H9 (cell line): Measurements from ENCODE around the gene MAL. TPM values are rescaled to one million over a fixed set of nuclear protein-coding genes. Genes with fewer than 3 reads are reported as not detected.

ENCODE experiments used
- DNase-seq: peaks from one replicate; pipeline ENCODE4 v3.0.0-alpha.2; 2017
- H2AFZ ChIP-seq: one replicate; pipeline ENCODE4 v1.6.1; 2013; ENCODE audit warnings: mild to moderate bottlenecking, low read length, control low read depth, moderate library complexity
- H2AK5ac ChIP-seq: 2 replicates; pipeline ENCODE4 v1.6.1; 2013; ENCODE audit warnings: low read length, control low read depth, mixed read lengths; ENCODE audit not compliant: insufficient read length
- H2BK120ac ChIP-seq: one replicate; pipeline ENCODE4 v1.6.1; 2013; ENCODE audit warnings: low read depth, mild to moderate bottlenecking, low read length, control low read depth, inconsistent platforms; ENCODE audit not compliant: poor library complexity, severe bottlenecking
- H2BK12ac ChIP-seq: 2 replicates; pipeline ENCODE4 v1.6.1; 2013; ENCODE audit warnings: low read length, control low read depth, mixed read lengths, low read depth; ENCODE audit not compliant: insufficient read length
- H2BK15ac ChIP-seq: 2 replicates; pipeline ENCODE4 v1.6.1; 2013; ENCODE audit warnings: low read depth, low read length, control low read depth
- H2BK20ac ChIP-seq: one replicate; pipeline ENCODE4 v1.6.1; 2013; ENCODE audit warnings: low read depth, mild to moderate bottlenecking, low read length, control low read depth, inconsistent platforms; ENCODE audit not compliant: poor library complexity, severe bottlenecking
- H2BK5ac ChIP-seq: 2 replicates; pipeline ENCODE4 v1.6.1; 2013; ENCODE audit warnings: low read length, control low read depth, mixed read lengths; ENCODE audit not compliant: insufficient read length
- H3K14ac ChIP-seq: 2 replicates; pipeline ENCODE4 v1.6.1; 2013; ENCODE audit warnings: low read length, control low read depth; ENCODE audit not compliant: insufficient read depth
- H3K18ac ChIP-seq: 2 replicates; pipeline ENCODE4 v1.6.1; 2013; ENCODE audit warnings: low read depth, mild to moderate bottlenecking, mixed read lengths, low read length, control low read depth; ENCODE audit not compliant: insufficient read length
- H3K23ac ChIP-seq: 2 replicates; pipeline ENCODE4 v1.6.1; 2013; ENCODE audit warnings: low read length, control low read depth, mixed read lengths, low read depth; ENCODE audit not compliant: insufficient read length
- H3K23me2 ChIP-seq: 2 replicates; pipeline ENCODE4 v1.6.1; 2013; ENCODE audit warnings: low read depth, mild to moderate bottlenecking, mixed read lengths, low read length, control low read depth; ENCODE audit not compliant: insufficient read length, poor library complexity, severe bottlenecking
- H3K27ac ChIP-seq: 2 replicates; pipeline ENCODE4 v1.5.1; 2013; ENCODE audit warnings: low read length, control low read depth, mixed read lengths, low read depth; ENCODE audit not compliant: insufficient read length
- H3K27me3 ChIP-seq: 2 replicates; pipeline ENCODE4 v1.6.1; 2013; ENCODE audit warnings: low read length, control low read depth, inconsistent platforms; ENCODE audit not compliant: insufficient read depth
- H3K4ac ChIP-seq: 2 replicates; pipeline ENCODE4 v1.6.1; 2013; ENCODE audit warnings: low read depth, mild to moderate bottlenecking, control low read depth, inconsistent platforms, low read length, moderate library complexity
- H3K4me1 ChIP-seq: 2 replicates; pipeline ENCODE4 v1.6.1; 2013; ENCODE audit warnings: low read length, control low read depth, inconsistent platforms; ENCODE audit not compliant: insufficient read depth
- H3K4me2 ChIP-seq: 2 replicates; pipeline ENCODE4 v1.6.1; 2013; ENCODE audit warnings: low read length, control low read depth, mixed read lengths; ENCODE audit not compliant: insufficient read length, insufficient read depth
- H3K56ac ChIP-seq: 2 replicates; pipeline ENCODE4 v1.6.1; 2013; ENCODE audit warnings: low read depth, mild to moderate bottlenecking, mixed read lengths, low read length, control low read depth; ENCODE audit not compliant: insufficient read length
- H3K79me1 ChIP-seq: 2 replicates; pipeline ENCODE4 v1.6.1; 2013; ENCODE audit warnings: low read depth, mild to moderate bottlenecking, moderate library complexity, low read length, control low read depth, inconsistent platforms; ENCODE audit not compliant: insufficient read depth, poor library complexity, severe bottlenecking
- H3K79me2 ChIP-seq: 2 replicates; pipeline ENCODE4 v1.6.1; 2013; ENCODE audit warnings: low read length, control low read depth, inconsistent platforms; ENCODE audit not compliant: insufficient read depth
- H3K9ac ChIP-seq: 2 replicates; pipeline ENCODE4 v1.6.1; 2013; ENCODE audit warnings: low read length, control low read depth, mixed read lengths; ENCODE audit not compliant: insufficient read length; ENCODE audit errors: extremely low read depth
- H3K9me3 ChIP-seq: one replicate; pipeline ENCODE4 v1.6.1; 2013; ENCODE audit warnings: low read depth, low read length, inconsistent platforms; ENCODE audit not compliant: control insufficient read depth
- H3T11ph ChIP-seq: one replicate; pipeline ENCODE4 v1.6.1; 2013; ENCODE audit warnings: mild to moderate bottlenecking, low read length, control low read depth, inconsistent platforms
- H4K20me1 ChIP-seq: one replicate; pipeline ENCODE4 v1.6.1; 2013; ENCODE audit not compliant: control insufficient read depth, insufficient read length, insufficient read depth
- H4K5ac ChIP-seq: 2 replicates; pipeline ENCODE4 v1.6.1; 2013; ENCODE audit warnings: low read depth, mild to moderate bottlenecking, mixed read lengths, low read length, control low read depth; ENCODE audit not compliant: insufficient read length
- H4K8ac ChIP-seq: replicated peaks from 2 replicates; pipeline ENCODE4 v1.6.1; 2013; ENCODE audit warnings: low read length, control low read depth, mixed read lengths, low read depth; ENCODE audit not compliant: insufficient read length
- H4K91ac ChIP-seq: 2 replicates; pipeline ENCODE4 v1.6.1; 2013; ENCODE audit warnings: low read depth, mild to moderate bottlenecking, moderate library complexity, mixed read lengths, low read length, control low read depth; ENCODE audit not compliant: insufficient read length
- H3K27ac Mint-ChIP-seq, 3 experiments: 2 replicates in 2 of 3; 3 replicates in 1 of 3; pipeline ENCODE4 v1.8.0; 2020 to 2021; ENCODE audit warnings: mixed read lengths in 3 of 3, mild to moderate bottlenecking in 1 of 3, moderate library complexity in 1 of 3
- H3K27me3 Mint-ChIP-seq: 2 replicates; pipeline ENCODE4 v1.8.0; 2021; ENCODE audit warnings: low read depth, mild to moderate bottlenecking, moderate library complexity, mixed read lengths
- H3K36me3 Mint-ChIP-seq, 3 experiments: 2 replicates in 2 of 3; 3 replicates in 1 of 3; pipeline ENCODE4 v1.8.0; 2020 to 2021; ENCODE audit warnings: low read depth in 3 of 3, mixed read lengths in 3 of 3; ENCODE audit not compliant: insufficient read depth in 1 of 3
- H3K4me1 Mint-ChIP-seq, 2 experiments: 2 replicates each; pipeline ENCODE4 v1.8.0; 2020; ENCODE audit warnings: mixed read lengths in 2 of 2
- H3K4me3 Mint-ChIP-seq, 2 experiments: 2 replicates in 1 of 2; 3 replicates in 1 of 2; pipeline ENCODE4 v1.8.0; 2020 to 2021; ENCODE audit warnings: mild to moderate bottlenecking in 2 of 2, mixed read lengths in 2 of 2, moderate library complexity in 1 of 2
- H3K9me3 Mint-ChIP-seq, 2 experiments: 2 replicates in 1 of 2; 3 replicates in 1 of 2; pipeline ENCODE4 v1.8.0; 2020; ENCODE audit warnings: mild to moderate bottlenecking in 2 of 2, mixed read lengths in 2 of 2, moderate library complexity in 1 of 2
- WGBS: extraction: QIAGEN DNeasy Blood & Tissue Kit; methylation state at CpG from one replicate; pipeline ENCODE4 v1.1.7; 2013; ENCODE audit warnings: missing lambda C conversion rate, low lambda C conversion rate, mixed read lengths; ENCODE audit not compliant: insufficient read length; ENCODE audit errors: extremely low coverage; 5-methylcytosine and 5-hydroxymethylcytosine counted together
- total RNA-seq: library from RNA; stranded (reverse); gene quantifications from 2 replicates; pipeline ENCODE4 v1.2.1, GENCODE V29; 2021
- TF ChIP-seq, protein P1 (sequence below): fragments of 200-600 bp; sonication (generic); conservative IDR thresholded peaks from 3 replicates; pipeline ENCODE4 v1.8.0; 2021; ENCODE audit warnings: antibody characterized with exemption, mild to moderate bottlenecking

Gene MAL
- total RNA-seq, 1 experiment from 2014 or later, result not detected

DNA sequence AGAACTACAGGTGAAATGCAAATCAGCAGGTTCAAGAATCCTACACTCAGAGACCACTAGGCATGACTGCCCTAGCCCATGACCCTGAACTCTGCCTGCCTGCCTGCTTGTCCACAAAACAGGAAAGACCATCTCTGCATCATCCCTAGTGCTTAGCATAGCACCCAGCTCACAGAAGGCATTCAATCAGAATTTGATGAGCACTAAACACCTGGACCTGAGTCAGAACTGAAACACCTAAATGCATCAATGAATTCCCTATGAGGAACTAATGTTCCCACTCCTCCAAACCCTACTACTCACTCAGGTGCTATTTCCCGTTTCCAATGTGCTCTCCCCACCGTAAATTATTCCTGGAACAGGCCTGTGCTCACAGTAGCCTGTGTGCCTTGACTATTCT, 74.4 kb downstream of the MAL start:
- no peak overlapping the region for H4K5ac ChIP-seq
- Mint-ChIP-seq H3K9me3 (peaks cover 0 to 3% of the 10 kb centered on the region in 2 experiments; a peak in 2 of 5 replicates), H3K27ac (no peak overlapping the region; a peak in 1 of 7 replicates), H3K4me1 (no peaks in the 10 kb centered on the region), H3K27me3 (no peaks in the 10 kb centered on the region), H3K4me3 (no peak overlapping the region), H3K36me3 (peaks cover 58 to 78% (median 73%) of the 10 kb centered on the region in 3 experiments)
- no peaks in the 10 kb centered on the region for H3K79me1 ChIP-seq
- H2BK20ac ChIP-seq, result no peak overlapping the region
- no peak overlapping the region for H2AFZ ChIP-seq
- no peak overlapping the region for H3K9ac ChIP-seq
- H3K27me3 ChIP-seq, result no peaks in the 10 kb centered on the region
- H3K56ac ChIP-seq, result no peak overlapping the region
- H3K23me2 ChIP-seq, result no peaks in the 10 kb centered on the region
- H4K91ac ChIP-seq, result no peak overlapping the region
- H3K27ac ChIP-seq, result no peak overlapping the region
- H3K14ac ChIP-seq, result no peak overlapping the region
- no peak overlapping the region for H2BK120ac ChIP-seq
- no peak overlapping the region for H2BK5ac ChIP-seq
- no peak overlapping the region for H2BK15ac ChIP-seq
- no peak for DNase-seq
- no peaks in the 10 kb centered on the region for H3K9me3 ChIP-seq
- H4K20me1 ChIP-seq, result no peaks in the 10 kb centered on the region
- H3K4me1 ChIP-seq, result no peaks in the 10 kb centered on the region
- no peak overlapping the region for H3K23ac ChIP-seq
- H3T11ph ChIP-seq, result no peak overlapping the region
- WGBS, result no CpG with 5 or more reads among the region's 2 CpGs
- no peak overlapping the region for H2AK5ac ChIP-seq
- no peak overlapping the region for H4K8ac ChIP-seq
- H3K18ac ChIP-seq, result no peak overlapping the region
- H3K4me2 ChIP-seq, result no peak overlapping the region
- H2BK12ac ChIP-seq, result no peak overlapping the region
- no peaks in the 10 kb centered on the region for H3K79me2 ChIP-seq
- TF ChIP-seq, protein P1, sequence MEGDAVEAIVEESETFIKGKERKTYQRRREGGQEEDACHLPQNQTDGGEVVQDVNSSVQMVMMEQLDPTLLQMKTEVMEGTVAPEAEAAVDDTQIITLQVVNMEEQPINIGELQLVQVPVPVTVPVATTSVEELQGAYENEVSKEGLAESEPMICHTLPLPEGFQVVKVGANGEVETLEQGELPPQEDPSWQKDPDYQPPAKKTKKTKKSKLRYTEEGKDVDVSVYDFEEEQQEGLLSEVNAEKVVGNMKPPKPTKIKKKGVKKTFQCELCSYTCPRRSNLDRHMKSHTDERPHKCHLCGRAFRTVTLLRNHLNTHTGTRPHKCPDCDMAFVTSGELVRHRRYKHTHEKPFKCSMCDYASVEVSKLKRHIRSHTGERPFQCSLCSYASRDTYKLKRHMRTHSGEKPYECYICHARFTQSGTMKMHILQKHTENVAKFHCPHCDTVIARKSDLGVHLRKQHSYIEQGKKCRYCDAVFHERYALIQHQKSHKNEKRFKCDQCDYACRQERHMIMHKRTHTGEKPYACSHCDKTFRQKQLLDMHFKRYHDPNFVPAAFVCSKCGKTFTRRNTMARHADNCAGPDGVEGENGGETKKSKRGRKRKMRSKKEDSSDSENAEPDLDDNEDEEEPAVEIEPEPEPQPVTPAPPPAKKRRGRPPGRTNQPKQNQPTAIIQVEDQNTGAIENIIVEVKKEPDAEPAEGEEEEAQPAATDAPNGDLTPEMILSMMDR, result no peak
- no peak overlapping the region for H3K4ac ChIP-seq

Other genes with a start within 250 kb of the MAL start
- not detected in 2 replicates for gene TEKT4, start 154.3 kb upstream of the MAL start, total RNA-seq
- gene MRPS5, start 96.1 kb downstream of the MAL start, total RNA-seq, result 50.9 and 51.4 TPM in 2 replicates
- 11.9 and 12.9 TPM in 2 replicates for gene ZNF514, start 134.1 kb downstream of the MAL start, total RNA-seq
- gene ZNF2, start 140.1 kb downstream of the MAL start, total RNA-seq, result 2.2 and 2.7 TPM in 2 replicates
- gene ZNF892, start 181.8 kb downstream of the MAL start, total RNA-seq, result 13.2 and 13.3 TPM in 2 replicates
- gene PROM2, start 248.7 kb downstream of the MAL start, total RNA-seq, result 3.1 and 4.0 TPM in 2 replicates